Measurements from ENCODE around the gene HDAC4.

Gene HDAC4

DNA sequence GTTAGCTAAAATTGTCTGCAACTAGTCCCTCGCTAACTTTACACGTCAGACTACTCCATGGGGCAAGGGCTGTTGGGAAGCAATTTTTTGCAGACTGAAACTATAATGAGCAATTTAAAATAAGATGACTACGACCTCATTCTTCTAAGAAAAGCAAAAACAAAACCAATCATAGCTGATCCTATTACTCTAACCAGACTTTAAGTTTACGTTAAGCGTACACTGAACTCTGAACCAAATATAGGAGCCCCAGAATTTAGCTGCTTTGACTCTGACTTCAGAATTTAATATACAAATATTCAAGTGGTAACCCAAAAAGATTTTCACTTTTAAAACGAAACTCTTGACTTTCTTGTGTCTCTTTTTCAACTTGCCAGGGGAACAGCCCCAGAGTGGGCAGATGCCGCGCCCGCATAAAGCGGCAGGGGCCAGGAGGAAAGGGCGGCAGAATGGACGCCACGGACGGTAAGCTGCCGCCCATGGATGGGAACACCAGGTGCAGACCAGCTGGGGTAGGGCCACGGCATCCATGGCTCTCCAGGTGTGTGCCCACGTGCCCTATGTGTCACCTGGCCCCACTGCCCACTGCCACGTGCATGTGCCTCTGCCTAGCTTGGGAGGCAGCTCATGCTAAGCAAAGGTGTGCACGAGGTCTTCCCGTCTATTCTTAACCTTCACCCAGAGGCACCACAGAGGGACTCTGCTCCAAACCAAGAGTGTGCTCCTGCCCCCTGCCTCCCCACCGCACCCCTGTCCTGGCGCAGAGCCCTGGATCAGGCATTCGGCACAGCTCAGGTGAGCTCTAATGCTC lies 217.6 kb downstream of the HDAC4 start:
- no peak for DNase-seq (ENCODE audit: low read depth in 1 of 2, low spot score in 1 of 2)
- no peak overlapping the region for H3K4me3 ChIP-seq (replicated peaks; ENCODE audit: insufficient read depth, low read length)
- no peak overlapping the region for H3K27ac ChIP-seq (replicated peaks)
- no peaks in the 10 kb centered on the region for H3K27me3 ChIP-seq (ENCODE audit: insufficient read depth, poor library complexity, severe bottlenecking)
- no peak for TF ChIP-seq GABPA (IDR thresholded peaks at IDR 0.05; ENCODE audit: low read depth)
- TF ChIP-seq POLR2AphosphoS5 (IDR thresholded peaks at IDR 0.05; ENCODE audit: low read depth): no peak
- no peak for TF ChIP-seq SPI1 (IDR thresholded peaks at IDR 0.05; ENCODE audit: borderline replicate concordance, low read depth)
- TF ChIP-seq, protein P1, sequence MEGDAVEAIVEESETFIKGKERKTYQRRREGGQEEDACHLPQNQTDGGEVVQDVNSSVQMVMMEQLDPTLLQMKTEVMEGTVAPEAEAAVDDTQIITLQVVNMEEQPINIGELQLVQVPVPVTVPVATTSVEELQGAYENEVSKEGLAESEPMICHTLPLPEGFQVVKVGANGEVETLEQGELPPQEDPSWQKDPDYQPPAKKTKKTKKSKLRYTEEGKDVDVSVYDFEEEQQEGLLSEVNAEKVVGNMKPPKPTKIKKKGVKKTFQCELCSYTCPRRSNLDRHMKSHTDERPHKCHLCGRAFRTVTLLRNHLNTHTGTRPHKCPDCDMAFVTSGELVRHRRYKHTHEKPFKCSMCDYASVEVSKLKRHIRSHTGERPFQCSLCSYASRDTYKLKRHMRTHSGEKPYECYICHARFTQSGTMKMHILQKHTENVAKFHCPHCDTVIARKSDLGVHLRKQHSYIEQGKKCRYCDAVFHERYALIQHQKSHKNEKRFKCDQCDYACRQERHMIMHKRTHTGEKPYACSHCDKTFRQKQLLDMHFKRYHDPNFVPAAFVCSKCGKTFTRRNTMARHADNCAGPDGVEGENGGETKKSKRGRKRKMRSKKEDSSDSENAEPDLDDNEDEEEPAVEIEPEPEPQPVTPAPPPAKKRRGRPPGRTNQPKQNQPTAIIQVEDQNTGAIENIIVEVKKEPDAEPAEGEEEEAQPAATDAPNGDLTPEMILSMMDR (IDR thresholded peaks at IDR 0.05; ENCODE audit: insufficient read depth, low read length): no peak
- TF ChIP-seq REST (IDR thresholded peaks at IDR 0.05; ENCODE audit: insufficient replicate concordance, low read depth): no peak

GRCh38 chr2:239181903-239182581 lies 218.8 kb downstream of the HDAC4 start:
- Histone ChIP-seq H3K4me3 (replicated peaks; ENCODE audit: insufficient read depth, low read length) (no peak overlapping the region), H3K27ac (replicated peaks) (no peak overlapping the region), H3K27me3 (ENCODE audit: insufficient read depth, poor library complexity, severe bottlenecking) (no peaks in the 10 kb centered on the region)
- TF ChIP-seq POLR2AphosphoS5 (IDR thresholded peaks at IDR 0.05; ENCODE audit: low read depth) (no peak), GABPA (IDR thresholded peaks at IDR 0.05; ENCODE audit: low read depth) (no peak), SPI1 (IDR thresholded peaks at IDR 0.05; ENCODE audit: borderline replicate concordance, low read depth) (no peak), REST (IDR thresholded peaks at IDR 0.05; ENCODE audit: insufficient replicate concordance, low read depth) (no peak)
- TF ChIP-seq, protein P1 (IDR thresholded peaks at IDR 0.05; ENCODE audit: insufficient read depth, low read length): no peak
- DNase-seq (ENCODE audit: low read depth in 1 of 2, low spot score in 1 of 2): no peak

GRCh38 chr2:239181074-239181902 lies 219.5 kb downstream of the HDAC4 start:
- H3K27me3 ChIP-seq (ENCODE audit: insufficient read depth, poor library complexity, severe bottlenecking): no peaks in the 10 kb centered on the region
- no peak overlapping the region for H3K27ac ChIP-seq (replicated peaks)
- no peak for DNase-seq (ENCODE audit: low read depth in 1 of 2, low spot score in 1 of 2)
- TF ChIP-seq POLR2AphosphoS5 (IDR thresholded peaks at IDR 0.05; ENCODE audit: low read depth) (no peak), GABPA (IDR thresholded peaks at IDR 0.05; ENCODE audit: low read depth) (no peak), SPI1 (IDR thresholded peaks at IDR 0.05; ENCODE audit: borderline replicate concordance, low read depth) (no peak), REST (IDR thresholded peaks at IDR 0.05; ENCODE audit: insufficient replicate concordance, low read depth) (no peak)
- TF ChIP-seq, protein P1 (IDR thresholded peaks at IDR 0.05; ENCODE audit: insufficient read depth, low read length): no peak
- H3K4me3 ChIP-seq (replicated peaks; ENCODE audit: insufficient read depth, low read length): no peak overlapping the region

Measured in HL-60 (cell line).